ENCODE data around the gene DPH7.
"Not testable (repeated sequence)": the region's sequence is repeated elsewhere in the genome, so short reads cannot be mapped to it uniquely, and the experiment has no call there.

- TF ChIP-seq CTCF, POLR2A (IDR thresholded peaks at IDR 0.05): not testable (repeated sequence)
Observed at GRCh38 chr9:137622211-137622610, 43.5 kb upstream of the DPH7 start.
